ENCODE data around the gene DACT2.

DNA sequence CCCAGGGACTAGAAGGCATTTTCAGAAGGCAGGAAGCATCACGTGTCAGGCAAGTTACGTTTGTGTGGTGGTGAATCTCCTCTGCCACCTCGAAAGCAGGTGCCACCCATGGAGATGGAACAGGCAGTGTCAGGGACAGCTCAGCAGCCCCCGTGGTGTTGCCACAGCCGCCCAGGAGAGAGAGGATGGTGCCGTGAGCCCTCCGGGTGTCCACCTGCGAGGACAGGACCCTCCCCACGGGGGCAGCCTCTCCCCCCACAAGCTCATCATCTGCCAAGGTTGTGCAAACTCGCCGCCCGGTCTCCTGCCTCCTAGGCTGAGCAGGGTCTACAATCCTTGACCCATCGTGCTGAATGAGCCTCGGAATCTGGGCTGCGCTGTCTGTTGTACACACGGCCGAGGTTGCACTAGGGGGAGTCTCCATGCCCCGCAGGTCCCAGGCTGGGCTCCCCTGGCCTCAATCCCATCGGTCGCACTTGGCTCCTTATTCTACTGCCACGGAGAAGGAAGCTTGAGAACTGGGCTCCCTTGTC is 40.1 kb downstream of the DACT2 start:
- TF ChIP-seq, protein P1, sequence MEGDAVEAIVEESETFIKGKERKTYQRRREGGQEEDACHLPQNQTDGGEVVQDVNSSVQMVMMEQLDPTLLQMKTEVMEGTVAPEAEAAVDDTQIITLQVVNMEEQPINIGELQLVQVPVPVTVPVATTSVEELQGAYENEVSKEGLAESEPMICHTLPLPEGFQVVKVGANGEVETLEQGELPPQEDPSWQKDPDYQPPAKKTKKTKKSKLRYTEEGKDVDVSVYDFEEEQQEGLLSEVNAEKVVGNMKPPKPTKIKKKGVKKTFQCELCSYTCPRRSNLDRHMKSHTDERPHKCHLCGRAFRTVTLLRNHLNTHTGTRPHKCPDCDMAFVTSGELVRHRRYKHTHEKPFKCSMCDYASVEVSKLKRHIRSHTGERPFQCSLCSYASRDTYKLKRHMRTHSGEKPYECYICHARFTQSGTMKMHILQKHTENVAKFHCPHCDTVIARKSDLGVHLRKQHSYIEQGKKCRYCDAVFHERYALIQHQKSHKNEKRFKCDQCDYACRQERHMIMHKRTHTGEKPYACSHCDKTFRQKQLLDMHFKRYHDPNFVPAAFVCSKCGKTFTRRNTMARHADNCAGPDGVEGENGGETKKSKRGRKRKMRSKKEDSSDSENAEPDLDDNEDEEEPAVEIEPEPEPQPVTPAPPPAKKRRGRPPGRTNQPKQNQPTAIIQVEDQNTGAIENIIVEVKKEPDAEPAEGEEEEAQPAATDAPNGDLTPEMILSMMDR (conservative IDR thresholded peaks at IDR 0.05), result no peak
- TF ChIP-seq ZFX (IDR thresholded peaks at IDR 0.05), result no peak

All from C4-2B (cell line).